ENCODE results near the gene SMAP2. TPM values are rescaled to one million over a fixed set of nuclear protein-coding genes. Genes with fewer than 3 reads are reported as not detected.

SMAP2 gene
- total RNA-seq, 1 experiment from 2014 or later = 8.2 TPM

GRCh38 chr1:40435471-40435870 lies 61.9 kb downstream of the SMAP2 start:
- DNase-seq = no peak
- H3K27me3 ChIP-seq (ENCODE audit: insufficient read depth, low read length) = no peaks in the 10 kb centered on the region
- no peak overlapping the region for H4K8ac ChIP-seq (replicated peaks; ENCODE audit: insufficient read length, low read depth, low read length)
- no peak overlapping the region for H3K23ac ChIP-seq (ENCODE audit: insufficient read length, low read depth, low read length)
- Mint-ChIP-seq H3K36me3 (ENCODE audit: insufficient read depth in 1 of 3, low read depth in 3 of 3) (no peaks in the 10 kb centered on the region), H3K27ac (no peak overlapping the region), H3K4me1 (no peaks in the 10 kb centered on the region), H3K4me3 (no peak overlapping the region), H3K9me3 (no peaks in the 10 kb centered on the region), H3K27me3 (ENCODE audit: low read depth) (0 out of 2 replicates have a peak, but pooled peaks cover 2% of the 10 kb centered on the region)
- no peak overlapping the region for H3K27ac ChIP-seq (ENCODE audit: insufficient read length, low read depth, low read length)
- no peaks in the 10 kb centered on the region for H3K79me1 ChIP-seq (ENCODE audit: insufficient read depth, low read depth, low read length, poor library complexity, severe bottlenecking)
- no peaks in the 10 kb centered on the region for H4K20me1 ChIP-seq (ENCODE audit: control insufficient read depth, insufficient read depth, insufficient read length)
- H4K5ac ChIP-seq (ENCODE audit: insufficient read length, low read depth, low read length) = no peak overlapping the region
- H3K4ac ChIP-seq (ENCODE audit: low read depth, low read length) = no peak overlapping the region
- TF ChIP-seq CTCF (conservative IDR thresholded peaks at IDR 0.05) = no peak
- no peak overlapping the region for H2BK15ac ChIP-seq (ENCODE audit: low read depth, low read length)
- H4K91ac ChIP-seq (ENCODE audit: insufficient read length, low read depth, low read length) = no peak overlapping the region
- H3T11ph ChIP-seq (ENCODE audit: low read length) = no peak overlapping the region
- no peaks in the 10 kb centered on the region for H3K23me2 ChIP-seq (ENCODE audit: insufficient read length, low read depth, low read length, poor library complexity, severe bottlenecking)
- no peak overlapping the region for H3K14ac ChIP-seq (ENCODE audit: insufficient read depth, low read length)
- WGBS (ENCODE audit: extremely low coverage, insufficient read length, low lambda C conversion rate) = no CpG with 5 or more reads among the region's 5 CpGs
- H2AFZ ChIP-seq (ENCODE audit: low read length) = no peak overlapping the region
- H3K79me2 ChIP-seq (ENCODE audit: insufficient read depth, low read length) = no peaks in the 10 kb centered on the region
- no peaks in the 10 kb centered on the region for H3K4me1 ChIP-seq (ENCODE audit: insufficient read depth, low read length)
- no peak overlapping the region for H3K18ac ChIP-seq (ENCODE audit: insufficient read length, low read depth, low read length)
- no peak overlapping the region for H2BK120ac ChIP-seq (ENCODE audit: low read depth, low read length, poor library complexity, severe bottlenecking)
- no peak overlapping the region for H2BK12ac ChIP-seq (ENCODE audit: insufficient read length, low read depth, low read length)
- no peak overlapping the region for H2BK5ac ChIP-seq (ENCODE audit: insufficient read length, low read length)
- H3K9ac ChIP-seq (ENCODE audit: extremely low read depth, insufficient read length, low read length) = no peak overlapping the region
- H3K56ac ChIP-seq (ENCODE audit: insufficient read length, low read depth, low read length) = no peak overlapping the region
- H3K4me2 ChIP-seq (ENCODE audit: insufficient read depth, insufficient read length, low read length) = no peak overlapping the region
- H3K9me3 ChIP-seq (ENCODE audit: control insufficient read depth, low read depth, low read length) = no peaks in the 10 kb centered on the region
- no peak overlapping the region for H2BK20ac ChIP-seq (ENCODE audit: low read depth, low read length, poor library complexity, severe bottlenecking)
- H2AK5ac ChIP-seq (ENCODE audit: insufficient read length, low read length) = no peak overlapping the region

Measured in H9 (cell line).